Hematopoietic multipotent progenitor cell treated with erythropoietin and hydrocortisone succinate and interleukin-3 and kit ligand, for 17 days (in vitro differentiated cells): ENCODE results near the gene ZNF865.

Experiments used
- DNase-seq: peaks from one replicate; pipeline ENCODE4 v3.0.0-alpha.2; 2015; ENCODE audit warnings: low spot score

The ZNF865 gene

DNA sequence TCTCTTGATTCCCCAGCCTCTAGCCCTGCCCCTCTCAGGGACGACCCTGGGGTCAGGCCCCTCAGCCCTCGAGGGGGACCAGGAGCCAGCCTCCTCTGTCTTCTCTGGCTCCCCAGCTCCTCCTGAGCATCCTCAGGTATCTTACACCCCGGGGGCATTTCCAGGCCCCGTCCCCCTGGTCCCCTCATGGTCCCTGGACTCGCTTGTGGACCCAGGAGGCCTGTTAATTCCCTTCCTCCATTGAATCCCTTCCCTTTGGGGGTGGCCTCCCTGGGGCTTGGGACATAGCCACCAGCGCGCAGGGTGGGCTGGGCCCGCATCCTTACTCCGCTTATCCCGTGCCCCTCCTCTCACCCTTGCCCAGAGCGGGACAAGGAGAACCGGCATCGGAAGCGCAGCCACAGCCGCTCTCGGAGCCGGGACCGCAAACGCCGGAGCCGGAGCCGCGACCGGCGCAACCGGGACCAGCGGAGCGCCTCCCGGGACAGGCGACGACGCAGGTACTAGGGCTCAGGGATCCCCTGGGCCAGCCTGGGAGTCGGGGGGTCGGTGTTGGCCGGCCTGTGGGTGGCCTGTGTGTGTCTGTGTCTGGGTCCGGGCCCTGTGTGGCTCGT, 53.5 kb downstream of the ZNF865 start:
- DNase-seq: no peak

DNA sequence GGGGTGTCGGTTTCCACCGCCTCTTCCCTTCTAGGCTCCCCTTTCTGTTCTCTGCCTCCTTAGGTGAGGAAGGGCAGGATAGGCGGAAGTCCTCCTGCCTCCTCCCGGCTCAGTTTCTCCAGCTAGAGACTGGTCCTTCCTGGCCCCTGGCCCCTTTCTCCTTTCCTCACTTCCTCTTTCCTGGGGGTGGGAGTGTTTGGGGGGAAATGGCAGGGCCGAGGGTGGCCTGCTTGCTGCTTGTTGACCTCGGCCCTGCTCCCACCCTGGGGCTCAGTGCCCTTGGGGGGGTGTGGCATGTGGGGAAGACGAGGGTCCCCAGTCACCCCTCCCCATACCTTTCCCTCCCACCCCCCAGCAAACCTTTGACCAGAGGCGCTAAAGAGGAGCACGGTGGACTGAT, 54.4 kb downstream of the ZNF865 start:
- DNase-seq: no peak

DNA sequence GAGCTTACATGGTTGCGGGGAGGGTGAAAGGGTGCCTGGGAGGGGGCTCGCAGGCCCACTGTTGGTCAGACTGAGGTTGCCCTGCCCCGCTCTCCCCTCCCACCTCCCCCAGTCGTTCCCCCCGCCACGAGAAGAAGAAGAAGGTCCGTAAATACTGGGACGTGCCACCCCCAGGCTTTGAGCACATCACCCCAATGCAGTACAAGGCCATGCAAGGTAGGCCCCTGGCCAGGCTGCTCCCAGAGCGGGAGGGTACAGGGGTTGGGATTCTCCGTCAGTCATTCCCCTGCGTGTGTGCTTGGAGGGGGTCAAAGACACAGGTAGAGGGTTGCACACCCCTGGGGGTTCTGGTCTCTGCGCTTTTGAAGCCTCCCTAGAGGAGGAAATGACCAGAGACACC, 55.0 kb downstream of the ZNF865 start:
- no peak for DNase-seq

GRCh38 chr19:55660991-55661390, 55.5 kb downstream of the ZNF865 start:
- DNase-seq: no peak

DNA sequence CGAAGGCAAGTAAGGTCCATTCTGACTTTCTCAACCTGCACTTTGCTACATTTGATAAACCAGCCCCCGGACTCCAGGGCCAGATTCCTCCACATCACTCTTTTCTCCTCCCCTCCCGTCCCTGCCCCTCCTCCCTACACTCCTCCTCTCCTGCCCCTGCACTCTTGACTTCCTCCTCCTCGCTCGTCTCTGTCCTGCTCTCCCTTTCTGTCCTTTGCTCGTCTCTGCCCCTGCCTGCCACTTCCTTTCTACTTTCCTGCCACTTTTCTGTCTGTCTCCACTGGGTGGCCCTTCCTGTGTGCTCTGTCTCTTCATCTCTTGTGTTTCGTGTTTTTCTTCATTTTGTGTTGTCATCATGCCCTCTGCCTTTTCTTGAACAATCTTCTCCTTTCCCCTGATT, 56.4 kb downstream of the ZNF865 start:
- DNase-seq: no peak

- DNase-seq: no peak
Observed at GRCh38 chr19:55663846-55664536, 58.5 kb downstream of the ZNF865 start.

DNA sequence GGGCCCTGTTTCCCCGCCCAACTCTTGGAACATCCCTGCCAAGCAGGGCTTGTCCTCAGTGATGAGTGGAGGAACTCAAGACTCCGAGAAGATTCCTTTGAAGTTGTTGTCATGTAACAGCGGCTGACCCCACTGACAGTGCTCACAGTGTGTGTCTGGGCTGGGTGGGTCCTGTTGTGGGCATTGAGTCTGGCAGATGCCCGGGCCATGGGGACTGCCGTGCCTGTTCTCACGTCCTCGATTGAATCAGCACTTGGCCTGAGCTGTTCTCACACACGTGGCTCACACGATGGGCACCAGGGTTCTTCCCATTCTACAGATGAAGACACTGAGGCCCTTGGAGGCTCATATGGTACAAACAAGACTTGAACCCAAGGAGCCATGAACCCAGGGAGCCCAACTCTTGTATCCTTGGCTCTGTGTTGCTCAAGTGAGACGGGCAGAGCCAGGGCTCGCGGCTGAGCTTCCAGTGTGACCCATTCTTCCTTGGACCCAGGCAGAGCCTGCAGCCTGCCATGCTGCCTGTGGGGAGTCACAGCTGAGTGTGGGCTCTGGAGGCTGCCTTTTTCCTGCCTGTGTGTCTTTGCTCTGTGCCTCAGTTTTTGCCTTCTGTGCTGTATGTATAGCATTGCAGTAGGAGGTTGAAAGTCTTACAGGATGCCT, 61.0 kb downstream of the ZNF865 start:
- no peak for DNase-seq
